ENCODE results near the gene PDCD1LG2. TPM values are rescaled to one million over a fixed set of nuclear protein-coding genes. Genes with fewer than 3 reads are reported as not detected.

The PDCD1LG2 gene
- total and polyA plus RNA-seq, 2 of the 8 experiments (the other 6 are each of a cell fraction or from before 2014, with no cell fraction given), result not detected

- Histone ChIP-seq H3K56ac (replicated peaks; ENCODE audit: insufficient read length, low read depth, low read length) (no peak overlapping the region), H3K79me1 (ENCODE audit: low read depth, low read length) (no peaks in the 10 kb centered on the region), H2BK5ac (ENCODE audit: low read depth, low read length) (no peak overlapping the region), H3K14ac (ENCODE audit: insufficient read length) (no peak overlapping the region), H3K4me1 (replicated peaks in 1 of 4; ENCODE audit: control insufficient read depth in 3 of 4, insufficient read depth in 4 of 4, low read length in 3 of 4) (no peaks in the 10 kb centered on the region), H3K4ac (replicated peaks; ENCODE audit: insufficient read length, low read depth, low read length) (no peak overlapping the region), H3K4me3 (ENCODE audit: extremely low read depth in 1 of 4, insufficient read depth in 2 of 4, low read depth in 3 of 4, low read length in 4 of 4) (no peak overlapping the region), H2BK12ac (ENCODE audit: low read depth, low read length) (no peak overlapping the region), H3K36me3 (ENCODE audit: control insufficient read depth in 2 of 4, insufficient read depth in 4 of 4, low read length in 3 of 4) (no peaks in the 10 kb centered on the region), H2BK20ac (ENCODE audit: low read length) (no peak overlapping the region), H3K18ac (ENCODE audit: extremely low read depth, low read length) (no peak overlapping the region), H3K23ac (ENCODE audit: insufficient read length) (no peak overlapping the region), H2BK15ac (ENCODE audit: low read length) (no peak overlapping the region), H3K27me3 (replicated peaks in 1 of 4; ENCODE audit: control insufficient read depth in 3 of 4, extremely low read depth in 1 of 4, insufficient read depth in 3 of 4, low read length in 3 of 4) (no peaks in the 10 kb centered on the region), H2AFZ (ENCODE audit: low read length) (no peak overlapping the region), H2BK120ac (replicated peaks; ENCODE audit: low read depth, low read length) (no peak overlapping the region), H3K9me3 (ENCODE audit: insufficient read depth in 2 of 2, low read depth in 1 of 2, low read length in 1 of 2) (peaks cover 0 to 4% of the 10 kb centered on the region in 2 experiments; a peak in 1 of 4 replicates), H4K8ac (ENCODE audit: extremely low read depth, insufficient read depth, low read length) (no peak overlapping the region), H3K27ac (ENCODE audit: low read depth, low read length) (no peak overlapping the region), H4K5ac (ENCODE audit: insufficient read length, low read depth, low read length) (no peak overlapping the region), H3K79me2 (ENCODE audit: control insufficient read depth in 1 of 2, insufficient read depth in 2 of 2, low read length in 2 of 2) (no peaks in the 10 kb centered on the region), H4K91ac (replicated peaks; ENCODE audit: insufficient read length, low read length) (no peak overlapping the region), H2AK5ac (ENCODE audit: low read depth, low read length) (no peak overlapping the region), H4K20me1 (replicated peaks in 1 of 2; ENCODE audit: control insufficient read depth in 1 of 2, insufficient read depth in 2 of 2, low read length in 2 of 2) (no peaks in the 10 kb centered on the region), H3K23me2 (ENCODE audit: low read depth, low read length) (no peaks in the 10 kb centered on the region), H3K9ac (replicated peaks in 1 of 4; ENCODE audit: extremely low read depth in 1 of 4, low read depth in 3 of 4, low read length in 3 of 4) (no peak overlapping the region), H3K4me2 (ENCODE audit: insufficient read depth in 1 of 2, low read depth in 2 of 2, low read length in 2 of 2) (no peak overlapping the region)
- FAIRE-seq (no peak), DNase-seq (ENCODE audit: low read depth in 1 of 2, low spot score in 2 of 2) (no peak)
- ChIA-PET CTCF (ENCODE audit: partially characterized antibody) (interaction anchor here (0.6 kb wide), 1 partner anchor 105 kb away, joined by 3 read pairs; no protein-coding TSS in a partner anchor), POLR2A (ENCODE audit: partially characterized antibody) (no interaction called here)
- TF ChIP-seq MAFK (IDR thresholded peaks at IDR 0.05; ENCODE audit: low read depth, low read length) (peak; percentile 20; the same call in 1 of the 2 replicates), BACH1 (IDR thresholded peaks at IDR 0.05; ENCODE audit: low read length) (peak; percentile 86), YY1 (IDR thresholded peaks at IDR 0.05; ENCODE audit: low read depth, low read length) (no peak)
- WGBS, 2 experiments (ENCODE audit: extremely low coverage in 1 of 2, insufficient coverage in 1 of 2, insufficient read length in 1 of 2, insufficient replicate concordance in 2 of 2, low coverage in 1 of 2, low lambda C conversion rate in 2 of 2, missing lambda C conversion rate in 1 of 2), result 85% methylated on average over 8 of the region's 8 CpGs; no CpG with 5 or more reads in 1 of the 2 experiments
Observed at GRCh38 chr9:5493679-5494511, 16.4 kb upstream of the PDCD1LG2 start.
